ENCODE measurements around the gene IMPA2.
"Not testable (repeated sequence)": the region's sequence is repeated elsewhere in the genome, so short reads cannot be mapped to it uniquely, and the experiment has no call there.

Gene IMPA2

DNA sequence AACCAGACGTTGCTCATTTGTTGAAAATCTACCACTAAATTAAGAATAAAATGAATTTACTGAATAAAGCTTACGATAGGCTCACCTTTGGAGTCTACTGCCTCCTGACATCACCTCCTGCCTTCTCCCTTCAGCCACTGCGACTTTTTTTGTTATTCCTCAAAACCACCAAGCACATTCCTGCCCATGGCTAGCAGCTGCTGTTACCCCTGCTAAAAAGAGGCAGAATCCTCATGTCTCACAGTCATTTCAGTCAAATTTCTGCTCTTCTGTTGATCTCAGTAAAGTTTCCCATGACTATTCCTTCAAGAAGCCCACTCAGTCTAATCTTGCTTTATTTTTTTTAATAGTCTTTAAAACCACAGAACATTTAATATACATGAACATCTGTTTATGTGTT, 71.6 kb downstream of the IMPA2 start:
- no peak for DNase-seq

DNA sequence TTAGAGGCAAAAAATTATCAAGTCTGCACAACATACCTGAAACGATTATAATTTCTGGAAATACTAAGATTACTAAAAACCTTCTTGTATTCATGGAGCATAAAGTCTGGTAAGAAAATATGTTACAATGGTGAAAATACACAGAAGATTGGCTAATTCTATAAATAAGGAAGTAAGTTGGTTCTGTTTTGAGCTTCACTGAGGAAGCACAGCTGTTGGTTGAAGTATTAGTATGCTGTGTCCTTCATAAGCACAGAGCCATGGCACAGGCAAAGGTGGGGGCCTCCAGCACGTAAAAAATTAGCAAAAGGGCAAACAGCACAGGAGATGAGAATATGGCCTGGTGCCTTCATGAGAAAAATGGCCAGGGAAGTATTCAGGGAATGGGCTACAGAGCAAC, 72.0 kb downstream of the IMPA2 start:
- DNase-seq, result no peak

DNA sequence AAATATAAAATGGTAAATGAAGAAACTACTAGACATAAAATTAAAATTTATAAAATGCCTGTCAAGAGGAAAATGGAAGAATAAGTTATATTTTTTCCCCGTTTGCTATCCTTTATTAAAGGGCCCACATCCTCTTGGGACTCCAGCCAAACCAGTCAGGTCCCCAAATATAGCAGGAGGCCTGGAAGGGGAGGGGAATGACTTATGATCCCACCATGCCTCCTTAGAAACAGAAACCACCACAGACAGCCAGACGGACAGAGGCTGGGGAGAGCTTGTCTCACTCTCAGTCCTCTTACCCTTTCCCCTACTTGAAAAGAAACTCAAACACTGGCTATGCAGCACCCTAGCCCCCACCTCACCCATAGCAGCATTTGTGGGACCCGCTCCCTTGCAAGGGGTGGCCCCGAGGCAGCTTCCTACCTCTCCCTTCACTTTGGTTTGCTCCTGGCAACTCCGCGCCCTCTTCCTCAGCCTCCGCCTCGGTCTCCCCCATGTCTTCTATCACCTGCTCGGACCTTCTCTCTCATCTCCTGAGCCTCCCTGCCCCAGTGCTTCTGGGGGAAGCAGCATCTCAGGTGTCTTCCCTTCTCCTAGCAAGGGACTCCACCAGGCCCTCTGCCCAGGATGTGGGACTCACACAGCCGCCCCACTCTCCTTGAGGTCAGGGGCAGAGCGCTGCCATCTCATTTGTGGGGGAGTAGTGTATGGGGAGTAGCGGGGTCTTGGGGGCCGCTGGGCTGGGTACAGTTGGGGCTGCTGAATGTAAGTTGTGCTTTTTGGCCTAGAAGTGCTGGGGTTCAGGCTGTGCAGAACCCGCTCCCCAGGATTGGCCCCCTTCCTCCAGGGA, 75.0 kb downstream of the IMPA2 start:
- no peak for DNase-seq

DNA sequence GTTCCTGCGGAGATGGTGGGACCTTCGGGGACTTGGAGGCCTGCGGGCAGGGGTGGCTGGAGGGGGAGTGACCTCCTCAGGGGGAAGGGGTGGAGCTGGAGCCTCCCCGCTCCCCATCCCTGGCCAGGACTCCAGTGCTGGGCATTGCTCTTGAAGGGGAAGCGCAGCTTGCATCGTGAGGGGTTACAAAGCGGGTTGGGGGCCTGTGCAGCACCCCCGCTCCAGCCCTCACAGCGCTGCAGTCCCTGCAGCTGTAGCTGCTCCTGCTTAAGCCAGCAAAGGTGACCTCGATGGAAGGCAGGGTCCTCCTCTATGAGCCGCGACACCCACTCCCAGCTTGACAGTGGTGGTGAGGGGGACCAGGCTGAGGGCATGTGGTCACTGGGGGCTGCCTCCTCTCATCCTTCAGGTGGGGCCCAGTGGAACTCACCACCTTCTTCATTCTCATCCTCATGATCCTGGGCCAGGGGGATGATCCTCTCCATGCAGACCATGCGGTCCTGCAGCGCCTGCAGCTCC, 75.6 kb downstream of the IMPA2 start:
- DNase-seq, result no peak

DNA sequence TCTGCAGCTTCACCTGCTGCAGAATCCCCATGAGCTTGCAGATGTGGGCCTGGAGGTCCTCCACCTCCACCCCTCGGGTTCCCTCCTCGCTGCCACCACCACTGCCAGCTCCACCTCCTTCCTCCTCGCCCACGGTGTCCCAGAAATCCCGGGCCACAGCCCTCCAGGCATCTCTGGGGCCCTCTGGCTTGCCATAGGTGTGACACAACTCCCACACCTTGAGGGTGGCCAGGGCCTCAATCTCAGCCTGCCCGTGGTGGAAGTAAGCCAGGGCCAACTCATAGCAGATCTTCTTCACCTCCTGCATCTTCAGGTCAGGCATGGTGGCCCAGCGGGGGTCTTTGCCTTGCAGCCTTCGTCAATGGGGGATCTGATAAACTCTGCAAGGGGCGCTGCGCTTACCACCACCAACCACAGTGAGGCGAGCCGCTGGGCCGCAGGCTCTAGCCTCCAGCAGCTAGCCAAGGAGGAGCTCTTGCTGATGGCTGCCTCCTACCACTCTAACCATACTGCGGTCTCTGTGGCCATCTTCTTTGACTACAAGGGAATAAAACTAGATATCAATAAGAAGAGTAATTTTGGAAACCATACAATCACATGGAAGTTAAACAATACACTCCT, 76.2 kb downstream of the IMPA2 start:
- no peak for DNase-seq

DNA sequence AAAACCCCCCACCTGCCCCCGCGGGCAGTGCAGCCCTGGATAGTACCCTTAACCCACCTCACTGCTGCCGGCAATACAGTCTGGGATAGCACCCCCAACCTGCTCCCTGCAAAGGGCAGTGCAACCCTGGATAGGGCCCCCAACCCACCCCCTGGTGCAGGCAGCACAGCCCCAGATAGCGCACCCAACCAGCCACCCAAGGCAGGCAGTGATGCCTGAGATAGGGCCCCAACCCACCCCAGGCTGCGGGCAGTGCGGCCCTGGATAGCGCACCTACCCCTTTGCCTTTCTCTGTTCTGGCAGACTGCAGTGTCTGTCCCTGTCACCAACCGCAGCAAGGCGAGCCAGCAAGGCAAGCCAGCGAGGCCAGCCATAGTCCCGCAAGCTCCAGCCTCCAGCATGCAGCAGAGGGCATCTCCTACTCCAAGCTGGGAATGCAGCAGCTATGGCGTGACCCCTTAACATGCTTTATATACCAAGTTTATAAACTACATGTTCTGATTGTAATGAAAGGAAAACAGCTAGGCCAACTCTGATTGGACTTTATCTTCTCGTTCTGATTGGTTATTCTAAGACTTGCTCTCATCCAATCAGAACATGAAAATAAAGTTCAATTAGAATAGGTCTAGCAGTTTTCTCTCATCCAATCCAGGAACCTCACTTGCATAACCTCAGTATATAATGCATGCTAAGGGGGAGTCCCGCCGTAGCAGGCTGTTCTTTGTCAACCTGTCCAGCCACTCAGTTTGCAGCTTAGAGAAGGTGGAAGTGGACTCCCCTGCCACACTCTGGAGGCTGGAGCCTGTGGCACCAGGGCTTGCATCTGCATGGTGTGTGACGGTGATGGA, 78.3 kb downstream of the IMPA2 start:
- no peak for DNase-seq

DNA sequence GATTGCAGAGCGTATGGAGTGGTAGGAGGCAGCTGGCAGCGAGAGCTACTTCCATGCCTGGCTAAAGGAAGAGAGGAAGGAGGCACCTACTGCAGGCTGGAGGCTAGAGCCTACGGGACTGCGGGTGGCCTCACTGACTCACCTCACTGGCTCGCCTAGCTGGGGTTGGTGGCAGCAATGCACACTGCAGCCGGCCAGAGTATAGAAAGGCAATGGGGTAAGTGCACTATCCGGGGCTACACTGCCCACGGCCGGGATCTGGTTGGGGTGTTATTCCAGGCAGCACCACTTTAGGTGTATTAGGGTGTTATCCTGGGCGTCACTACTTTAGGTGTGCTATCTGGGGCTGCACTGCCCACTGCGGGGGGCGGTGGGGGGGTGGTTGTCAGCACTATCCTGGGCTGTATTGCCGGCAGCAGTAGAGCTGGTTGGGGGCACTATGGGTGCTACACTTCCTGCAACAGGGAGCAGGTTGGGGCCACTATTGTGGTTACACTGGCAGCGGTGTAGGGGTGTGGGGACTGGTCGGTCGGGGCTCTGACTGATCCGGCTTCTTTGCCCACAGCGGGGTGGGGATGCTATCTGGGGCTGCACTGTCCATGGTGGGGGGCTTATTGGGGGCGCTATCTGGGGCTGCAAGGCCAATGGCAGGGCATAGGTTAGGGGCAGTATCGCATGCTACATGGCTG, 79.0 kb downstream of the IMPA2 start:
- DNase-seq, result no peak

DNA sequence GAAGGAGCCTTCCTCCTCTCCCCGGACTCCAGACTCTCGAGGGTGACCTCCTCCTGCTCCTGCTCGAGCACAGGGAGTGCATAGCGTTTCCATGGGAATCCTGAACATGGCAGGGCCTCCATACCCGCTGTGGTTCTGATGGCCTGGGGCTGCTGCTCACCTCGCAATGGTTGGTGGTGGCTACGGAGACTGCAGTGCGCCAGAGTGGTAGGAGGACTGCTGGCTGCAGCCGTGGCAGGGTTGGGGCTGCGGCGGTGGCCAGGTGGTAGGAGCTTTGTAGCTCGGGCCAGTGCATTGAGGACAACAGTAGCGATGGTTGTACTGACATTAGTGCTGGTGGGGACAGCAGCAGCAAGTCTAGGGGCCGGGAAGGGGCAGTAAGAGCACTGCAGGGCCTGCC, 80.4 kb downstream of the IMPA2 start:
- no peak for DNase-seq

DNA sequence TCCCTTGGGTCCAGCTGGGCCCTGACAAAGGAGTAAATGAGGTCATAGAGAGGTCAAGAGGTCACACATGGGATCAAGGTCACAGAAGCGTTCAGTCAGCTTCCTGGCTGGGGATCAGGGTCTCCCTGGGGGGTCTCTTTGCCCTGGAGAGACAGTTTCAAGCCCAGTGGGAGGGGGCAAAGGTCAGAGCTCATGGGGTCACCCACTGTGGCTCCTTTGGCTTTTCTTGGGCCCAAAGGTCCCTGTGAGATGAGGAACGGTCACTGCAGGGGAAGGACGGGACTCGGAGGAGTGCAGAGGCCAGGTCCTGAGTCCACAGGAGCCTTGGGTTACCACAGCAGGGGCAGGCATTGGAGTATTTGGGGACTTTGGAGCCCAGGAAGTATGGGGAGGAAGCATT, 81.7 kb downstream of the IMPA2 start:
- DNase-seq, result no peak

DNA sequence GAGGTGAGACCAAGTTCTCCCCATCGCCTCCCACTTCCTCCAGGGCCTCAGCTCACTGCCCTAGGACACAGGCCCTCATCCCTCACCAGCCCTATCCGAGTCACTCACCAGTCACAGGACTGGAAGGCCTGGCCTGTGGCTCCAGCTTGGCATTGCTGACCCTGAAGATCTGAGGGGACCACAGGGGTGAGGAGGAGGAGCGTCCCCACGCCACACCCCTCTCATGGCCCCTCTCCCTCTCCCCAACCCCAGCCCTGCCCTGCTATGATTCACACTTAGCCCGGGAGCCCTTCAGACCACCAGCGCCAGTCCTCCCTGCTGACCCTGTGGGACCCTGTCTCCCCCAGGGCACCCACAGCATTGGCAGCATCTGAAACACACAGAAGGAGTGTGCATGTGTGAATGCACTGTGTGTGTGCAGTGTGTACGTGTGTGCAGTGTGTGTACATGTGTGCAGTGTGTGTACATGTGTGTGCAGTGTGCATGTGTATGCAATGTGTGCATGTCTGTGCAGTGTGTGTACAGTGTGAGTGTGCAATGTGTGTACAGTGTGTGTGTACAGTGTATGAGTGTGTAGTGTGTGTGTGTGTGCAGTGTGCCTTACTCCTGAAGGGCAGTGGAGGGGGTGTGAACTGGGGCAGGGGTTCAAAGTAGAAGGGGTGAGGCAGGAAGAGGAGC, 82.9 kb downstream of the IMPA2 start:
- no peak for DNase-seq

DNA sequence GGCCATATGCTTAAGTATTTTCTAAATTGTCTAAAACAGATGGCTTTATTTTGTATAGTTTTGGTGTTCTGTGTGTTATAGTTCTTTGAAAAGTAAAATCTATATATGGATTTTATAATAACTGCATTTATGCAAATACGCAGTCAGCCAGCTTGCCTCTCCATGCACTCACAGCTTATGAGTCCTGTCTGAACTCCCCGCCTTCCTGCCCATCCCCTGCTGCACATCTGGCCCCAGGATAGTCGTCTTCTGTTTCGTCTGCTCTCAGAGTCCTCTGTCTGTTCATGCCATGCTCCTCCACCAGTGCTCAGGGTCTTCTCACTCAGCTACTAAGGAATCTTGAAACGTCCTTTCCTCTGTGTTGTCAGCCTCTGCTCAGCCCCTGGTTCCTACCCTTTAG, 84.1 kb downstream of the IMPA2 start:
- DNase-seq, result no peak

DNA sequence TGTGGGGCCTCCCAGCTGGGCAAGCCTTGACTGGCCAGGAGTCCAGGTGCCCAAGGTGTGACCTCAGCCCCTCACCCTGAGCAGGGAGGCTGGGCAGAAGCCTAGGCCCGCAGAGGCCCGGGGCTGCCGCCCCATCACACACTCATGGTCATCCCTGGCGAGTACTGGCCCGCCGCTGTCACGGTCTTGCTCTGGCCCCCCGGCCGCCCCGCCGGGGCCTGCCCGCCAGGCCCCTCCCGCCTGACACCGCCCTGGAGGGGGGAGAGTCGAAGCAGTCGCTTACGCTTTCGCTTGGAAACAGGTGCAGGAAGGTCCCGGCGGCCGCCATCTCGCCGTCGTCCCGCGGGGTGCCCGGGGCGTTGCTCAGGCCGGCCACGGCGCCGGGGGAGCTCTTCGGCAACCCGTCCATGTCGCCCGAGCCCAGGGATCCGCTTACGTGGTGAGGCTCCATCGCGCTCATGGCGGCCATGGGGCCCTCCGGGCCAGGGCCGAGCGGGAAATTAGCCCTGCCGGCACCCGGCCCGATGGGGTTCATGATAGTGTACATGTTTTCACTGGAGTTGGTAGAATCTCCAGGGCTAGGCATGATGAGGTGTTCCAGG, 85.7 kb downstream of the IMPA2 start:
- DNase-seq, result no peak

DNA sequence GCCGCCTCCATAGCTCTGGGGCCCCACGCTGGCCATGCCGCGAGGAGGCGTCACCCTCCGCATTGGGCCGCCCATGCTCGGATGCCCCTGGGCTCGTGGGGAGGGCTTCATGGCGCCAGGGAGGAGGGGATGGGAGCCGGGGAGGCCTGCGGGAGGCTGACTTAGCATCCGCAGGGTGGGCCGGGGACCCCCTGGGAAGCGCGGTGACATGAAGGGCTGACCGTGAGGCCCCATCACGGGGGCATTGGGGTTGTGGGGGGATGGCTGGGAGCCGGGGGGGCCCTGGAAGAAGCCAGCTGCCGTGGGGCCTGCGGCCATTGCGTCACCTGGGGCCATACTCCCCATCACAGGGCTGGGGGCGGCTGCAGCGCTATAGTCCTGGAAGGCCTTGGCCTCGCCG, 86.4 kb downstream of the IMPA2 start:
- no peak for DNase-seq

DNA sequence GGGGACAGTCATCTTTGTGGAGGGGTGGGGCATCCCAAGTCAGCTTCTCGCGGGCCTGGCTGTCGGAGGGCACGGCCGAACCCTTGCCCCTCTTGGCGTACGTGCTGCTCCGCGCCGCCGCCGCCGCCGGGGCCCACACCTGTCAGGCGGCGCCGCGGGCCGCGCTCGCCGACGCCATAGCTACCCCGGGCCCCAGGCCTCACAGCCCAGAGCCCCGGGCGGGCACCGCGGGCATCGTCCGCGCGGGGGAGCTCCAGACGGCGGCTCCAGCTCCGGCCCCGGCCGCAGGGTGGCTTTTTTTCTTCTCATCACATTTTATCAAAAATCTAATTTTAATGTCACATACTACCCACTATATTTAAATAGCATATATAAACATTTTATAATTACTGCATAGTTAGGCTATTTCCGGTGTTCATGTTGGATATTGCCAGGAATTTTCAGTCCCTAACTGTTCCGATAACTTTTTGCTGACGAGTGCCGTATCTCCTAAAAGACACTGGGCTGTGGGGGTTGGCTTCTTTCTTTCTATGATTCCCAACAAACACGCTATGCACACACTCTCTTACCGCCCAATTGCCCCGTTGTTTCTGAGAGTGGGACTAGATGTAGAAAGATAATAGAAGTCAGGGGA, 87.1 kb downstream of the IMPA2 start:
- not testable (repeated sequence) for DNase-seq

DNA sequence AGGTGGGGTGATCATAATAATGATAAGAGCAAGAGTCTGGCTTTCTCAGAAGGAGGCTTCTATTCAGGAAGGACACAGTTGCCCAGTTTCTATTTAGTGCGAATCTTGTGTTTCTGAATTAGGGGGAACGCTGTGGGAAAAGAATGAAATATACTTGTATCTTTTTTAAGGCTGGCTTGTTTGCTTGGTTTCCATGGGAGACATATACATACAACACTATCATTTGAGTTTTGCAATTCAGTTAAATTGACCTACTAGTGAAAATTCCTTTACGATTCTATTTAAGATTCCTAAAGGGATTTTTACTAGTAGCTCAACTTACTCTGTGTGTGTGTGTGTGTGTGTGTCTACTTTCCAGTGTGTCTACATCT, 87.6 kb downstream of the IMPA2 start:
- no peak for DNase-seq

DNA sequence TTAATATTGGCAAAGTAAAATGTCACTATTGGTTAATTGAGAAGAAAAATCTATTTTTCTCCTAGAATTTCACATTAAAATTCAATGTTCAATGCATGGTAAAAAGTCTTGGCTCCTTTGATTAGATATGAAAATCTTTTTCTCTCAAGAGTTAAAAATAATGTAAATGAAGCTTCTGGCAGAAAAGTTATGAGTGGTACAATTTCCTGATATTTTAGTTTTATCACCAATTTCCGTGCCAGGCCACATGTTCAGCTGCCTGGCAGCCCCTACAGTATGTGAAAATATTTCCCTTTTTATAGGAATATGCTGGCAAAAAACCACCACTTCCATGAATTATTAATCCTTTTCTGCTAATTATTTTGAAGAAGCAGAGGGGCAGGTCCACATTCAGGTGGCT, 89.8 kb downstream of the IMPA2 start:
- DNase-seq, result not testable (repeated sequence)

DNA sequence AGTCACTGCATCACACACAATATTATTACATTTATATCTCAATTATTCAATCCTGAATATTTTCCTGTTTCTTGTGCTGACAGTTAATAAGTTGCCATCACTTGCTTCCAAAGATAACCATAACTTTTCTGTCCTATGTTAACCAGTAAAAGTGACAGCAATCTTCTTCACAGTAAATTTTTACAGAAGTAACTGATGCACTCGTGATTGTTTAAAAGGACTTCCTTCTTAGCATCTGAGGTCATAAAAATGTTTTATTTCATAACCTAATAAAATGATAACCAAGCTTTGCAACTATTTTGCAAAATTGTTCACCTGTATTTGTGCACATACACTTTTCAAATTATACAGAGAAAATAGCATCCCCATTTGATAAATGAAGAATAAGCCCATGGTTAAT, 91.7 kb downstream of the IMPA2 start:
- no peak for DNase-seq

DNA sequence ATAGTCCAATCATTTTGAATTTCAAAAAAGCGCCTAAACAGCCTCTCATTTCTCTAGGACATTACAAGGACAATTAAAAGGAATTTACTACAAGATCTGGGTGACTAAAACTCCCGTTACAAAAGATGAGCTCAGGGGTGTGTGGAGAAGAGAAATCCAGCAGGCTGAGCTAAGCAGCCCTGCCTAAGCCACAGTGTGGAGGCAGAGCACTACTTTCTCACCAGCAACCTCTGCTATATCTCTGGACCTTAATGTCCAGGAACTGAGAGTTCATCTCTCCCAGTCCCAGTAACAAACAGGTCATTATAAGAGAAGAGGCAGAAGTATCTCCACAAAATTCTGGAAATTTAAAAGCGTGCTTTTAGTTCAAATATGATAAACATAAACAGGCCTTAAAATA, 93.4 kb downstream of the IMPA2 start:
- no peak for DNase-seq

DNA sequence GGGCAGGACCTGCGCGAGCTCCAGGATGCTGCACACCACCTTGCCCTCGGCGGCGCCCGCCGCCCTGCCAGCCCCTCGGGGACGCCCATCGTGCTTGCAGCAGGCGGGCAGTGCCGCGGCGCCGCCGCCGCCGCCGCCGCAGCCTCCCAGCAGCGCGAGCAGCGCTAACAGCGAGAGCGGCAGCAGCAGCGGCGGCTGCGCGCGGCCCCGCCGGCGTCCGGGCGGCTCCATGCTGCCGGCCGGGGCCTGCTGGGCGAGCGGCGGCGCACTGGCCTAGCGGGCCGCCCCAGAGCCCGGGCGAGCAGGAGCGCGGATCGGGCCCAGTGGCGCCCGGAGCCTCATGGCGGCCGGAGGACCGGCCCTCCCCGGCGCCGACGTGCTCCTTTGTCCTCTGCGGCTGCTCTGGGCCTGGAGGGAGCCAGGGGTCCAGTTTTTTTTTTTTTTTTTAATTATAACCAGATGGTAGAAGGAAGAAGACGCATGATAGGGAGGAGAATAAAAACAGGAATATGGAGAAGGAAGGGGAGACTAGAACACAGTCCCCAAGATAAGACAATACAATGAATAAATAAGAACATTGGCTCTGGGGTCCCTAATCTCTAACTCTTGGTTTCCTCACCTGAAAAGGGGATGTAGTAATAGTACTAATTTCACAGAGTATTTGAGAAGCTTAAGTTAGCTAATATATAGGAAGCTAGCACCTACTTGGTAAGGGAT, 95.3 kb downstream of the IMPA2 start:
- DNase-seq, result no peak

DNA sequence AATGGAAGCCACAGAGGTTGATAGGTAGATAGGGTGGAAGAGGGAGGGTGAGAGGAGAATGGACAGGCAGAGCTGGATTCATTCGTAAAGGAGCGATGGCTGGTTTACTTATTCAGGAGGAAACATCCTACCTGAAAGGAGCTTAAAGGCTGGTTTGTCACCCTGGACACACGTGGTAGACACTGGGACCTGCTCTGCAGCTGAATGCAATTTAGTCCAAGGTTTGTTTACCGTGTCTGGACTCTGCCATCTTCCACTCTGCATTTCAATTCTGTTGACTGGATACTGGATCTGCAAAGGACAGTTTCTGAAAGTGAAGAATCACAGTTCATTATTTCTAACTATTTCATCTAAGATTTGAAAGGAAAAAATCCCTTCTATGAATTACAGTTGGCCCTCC, 96.7 kb downstream of the IMPA2 start:
- DNase-seq, result not testable (repeated sequence)

All from HCEC 1CT (cell line).